H1 (cell line): ENCODE data around the gene CPNE8.

Experiments
- CHD2 ChIP-seq: IDR thresholded peaks from 2 replicates; pipeline ENCODE4 v1.6.1; 2012; ENCODE audit warnings: low read length, improper control_type of control experiment
- CTCF ChIP-seq, 3 experiments: IDR thresholded peaks; 1 replicate in 2 of 3; 2 replicates in 1 of 3; pipeline versions ENCODE4 v1.5.1 to v1.6.1; 2011; ENCODE audit warnings: low read length in 3 of 3, mild to moderate bottlenecking in 3 of 3, inconsistent platforms in 2 of 3, low read depth in 1 of 3, moderate library complexity in 1 of 3; ENCODE audit not compliant: insufficient read depth in 1 of 3; ENCODE audit errors: control extremely low read depth in 1 of 3
- EP300 ChIP-seq, 2 experiments: IDR thresholded peaks; 1 replicate in 1 of 2; 2 replicates in 1 of 2; pipeline ENCODE4 v1.6.1; 2011 to 2012; ENCODE audit warnings: low read depth in 2 of 2, low read length in 2 of 2, mild to moderate bottlenecking in 2 of 2, borderline replicate concordance in 1 of 2, inconsistent platforms in 1 of 2, moderate library complexity in 1 of 2
- FOSL1 ChIP-seq: IDR thresholded peaks from 2 replicates; pipeline ENCODE4 v1.6.1; 2011; ENCODE audit warnings: mild to moderate bottlenecking, low read depth, low read length, moderate library complexity; ENCODE audit not compliant: insufficient read depth
- POLR2A ChIP-seq, 2 experiments: IDR thresholded peaks; 1 replicate in 1 of 2; 2 replicates in 1 of 2; pipeline ENCODE4 v1.6.1; 2011; ENCODE audit warnings: low read depth in 2 of 2, low read length in 2 of 2, mild to moderate bottlenecking in 2 of 2; ENCODE audit errors: control extremely low read depth in 1 of 2
- RNF2 ChIP-seq: fragments of 200-900, 300-1000 bp; sonication (generic); IDR thresholded peaks from 2 replicates; pipeline ENCODE4 v1.7.1; 2016; ENCODE audit warnings: borderline replicate concordance, low read depth, mild to moderate bottlenecking, antibody characterized with exemption, low read length; ENCODE audit not compliant: poor library complexity, severe bottlenecking; ENCODE audit errors: missing control alignments
- TEAD4 ChIP-seq: IDR thresholded peaks from 2 replicates; pipeline ENCODE4 v1.6.1; 2012; ENCODE audit warnings: low read depth, low read length, inconsistent platforms, mixed read lengths
- YY1 ChIP-seq: IDR thresholded peaks from 2 replicates; pipeline ENCODE4 v1.6.1; 2011; ENCODE audit warnings: low read depth, mild to moderate bottlenecking, low read length
- TF ChIP-seq, protein P1 (sequence below): IDR thresholded peaks from 2 replicates; pipeline ENCODE4 v1.6.1; 2012; ENCODE audit warnings: low read length, inconsistent platforms

- TF ChIP-seq, protein P1, sequence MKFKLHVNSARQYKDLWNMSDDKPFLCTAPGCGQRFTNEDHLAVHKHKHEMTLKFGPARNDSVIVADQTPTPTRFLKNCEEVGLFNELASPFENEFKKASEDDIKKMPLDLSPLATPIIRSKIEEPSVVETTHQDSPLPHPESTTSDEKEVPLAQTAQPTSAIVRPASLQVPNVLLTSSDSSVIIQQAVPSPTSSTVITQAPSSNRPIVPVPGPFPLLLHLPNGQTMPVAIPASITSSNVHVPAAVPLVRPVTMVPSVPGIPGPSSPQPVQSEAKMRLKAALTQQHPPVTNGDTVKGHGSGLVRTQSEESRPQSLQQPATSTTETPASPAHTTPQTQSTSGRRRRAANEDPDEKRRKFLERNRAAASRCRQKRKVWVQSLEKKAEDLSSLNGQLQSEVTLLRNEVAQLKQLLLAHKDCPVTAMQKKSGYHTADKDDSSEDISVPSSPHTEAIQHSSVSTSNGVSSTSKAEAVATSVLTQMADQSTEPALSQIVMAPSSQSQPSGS = no peak
- TF ChIP-seq TEAD4 (no peak), YY1 (no peak), EP300 (IDR thresholded peaks at IDR 0.05; ENCODE audit: borderline replicate concordance in 1 of 2, low read depth in 2 of 2, low read length in 2 of 2) (no peak), POLR2A (IDR thresholded peaks at IDR 0.05; ENCODE audit: control extremely low read depth in 1 of 2, low read depth in 2 of 2, low read length in 2 of 2) (no peak), CTCF (IDR thresholded peaks at IDR 0.05; ENCODE audit: control extremely low read depth in 1 of 3, insufficient read depth in 1 of 3, low read depth in 1 of 3, low read length in 3 of 3) (no peak), RNF2 (no peak), CHD2 (no peak), FOSL1 (no peak)
These were observed 251.7 kb downstream of the CPNE8 start for GRCh38 chr12:38653650-38654049.
